Daoy (cell line): ENCODE measurements around the gene COX6A2. TPM values are rescaled to one million over a fixed set of nuclear protein-coding genes. Genes with fewer than 3 reads are reported as not detected.

Experiments
- DNase-seq: peaks from one replicate; pipeline ENCODE4 v3.0.0-alpha.2; 2015; ENCODE audit warnings: low read depth
- total RNA-seq: library from RNA; depleted of rRNA; stranded (reverse); fragments of >200 nt; shearing (Covaris generic); gene quantifications from 2 replicates; pipeline ENCODE4 v1.2.3, GENCODE V29; 2014; rRNA removed

The COX6A2 gene
- total RNA-seq, result not detected in 2 replicates

GRCh38 chr16:31428279-31428597, at the start of gene COX6A2:
COX6A2 (minus strand) TSS chr16:31428360; CDS start chr16:31428325, 35 bp downstream.
- DNase-seq, result no peak

- no peak for DNase-seq
These were observed 49.4 kb upstream of the COX6A2 start for GRCh38 chr16:31477220-31478216.

GRCh38 chr16:31476303-31477219, 48.4 kb upstream of the COX6A2 start:
- DNase-seq, result no peak

DNA sequence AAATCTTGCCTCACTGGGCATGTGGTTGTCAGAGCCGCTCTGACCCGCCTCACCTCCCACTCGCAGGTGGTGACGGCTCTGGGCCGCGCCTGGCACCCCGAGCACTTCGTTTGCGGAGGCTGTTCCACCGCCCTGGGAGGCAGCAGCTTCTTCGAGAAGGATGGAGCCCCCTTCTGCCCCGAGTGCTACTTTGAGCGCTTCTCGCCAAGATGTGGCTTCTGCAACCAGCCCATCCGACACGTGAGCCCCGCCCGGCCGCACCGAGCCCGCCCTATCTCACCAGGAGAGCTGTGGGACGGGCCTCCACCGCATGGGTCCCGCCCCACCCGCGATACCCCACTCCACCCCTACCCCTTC, 47.8 kb upstream of the COX6A2 start:
- DNase-seq, result no peak

DNA sequence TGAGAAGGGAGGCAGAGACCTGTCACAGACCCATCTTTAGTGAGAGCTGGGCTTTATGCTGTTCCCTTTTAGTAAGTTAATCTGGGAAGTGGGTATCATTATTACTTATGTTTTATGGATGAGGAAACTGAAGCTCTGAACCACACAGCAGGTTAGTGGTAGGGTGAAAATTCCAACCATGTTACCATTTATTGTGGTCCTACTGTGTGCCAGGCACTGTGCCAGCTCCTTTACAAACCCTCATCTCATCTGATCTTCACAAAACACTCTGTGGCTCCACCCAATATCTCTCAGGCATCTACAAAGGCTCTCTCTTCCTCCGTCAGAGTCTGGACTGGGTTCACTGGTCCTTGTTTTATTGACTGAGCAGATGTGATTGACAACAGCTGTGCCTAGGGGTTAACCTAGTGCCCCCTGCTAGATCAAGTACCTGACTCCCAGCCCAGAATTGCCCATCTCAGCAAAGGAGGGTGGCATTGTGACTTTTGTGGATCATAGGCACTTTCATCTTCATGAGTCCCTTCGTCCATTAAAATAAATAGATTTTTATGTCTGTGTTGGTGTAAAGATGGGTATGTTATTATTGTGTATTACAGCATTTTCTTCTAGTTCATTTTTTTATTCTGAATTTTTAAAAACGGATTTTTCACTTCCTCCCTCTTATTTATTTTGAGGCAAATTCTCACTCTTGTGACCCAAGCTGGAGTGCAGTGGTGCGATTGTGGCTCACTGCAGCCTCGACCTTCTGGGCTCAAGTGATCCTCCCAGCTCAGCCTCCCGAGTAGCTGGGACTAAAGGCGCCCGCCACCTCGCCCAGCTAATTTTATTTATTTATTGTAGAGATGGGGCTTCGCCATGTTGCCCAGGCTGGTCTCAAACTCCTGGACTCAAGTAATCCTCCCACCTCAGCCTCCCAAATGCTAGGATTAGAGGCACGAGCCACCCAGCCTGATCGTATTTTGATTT, 46.9 kb upstream of the COX6A2 start:
- DNase-seq, result no peak

- no peak for DNase-seq
These were observed 46.1 kb upstream of the COX6A2 start for GRCh38 chr16:31474173-31474714.

GRCh38 chr16:31473264-31473984, 45.3 kb upstream of the COX6A2 start:
- DNase-seq, result no peak

- peak; percentile 76 for DNase-seq
These were observed 44.6 kb upstream of the COX6A2 start for GRCh38 chr16:31472709-31473203.

GRCh38 chr16:31471875-31472708, 43.9 kb upstream of the COX6A2 start, which contains the start of gene TGFB1I1:
TGFB1I1 (plus strand) TSS chr16:31472152; CDS start chr16:31472189, 37 bp downstream.
- peak; percentile 67 for DNase-seq

GRCh38 chr16:31471241-31471874, 43.2 kb upstream of the COX6A2 start:
- no peak for DNase-seq

GRCh38 chr16:31470615-31471014, 42.5 kb upstream of the COX6A2 start:
- DNase-seq, result no peak

DNA sequence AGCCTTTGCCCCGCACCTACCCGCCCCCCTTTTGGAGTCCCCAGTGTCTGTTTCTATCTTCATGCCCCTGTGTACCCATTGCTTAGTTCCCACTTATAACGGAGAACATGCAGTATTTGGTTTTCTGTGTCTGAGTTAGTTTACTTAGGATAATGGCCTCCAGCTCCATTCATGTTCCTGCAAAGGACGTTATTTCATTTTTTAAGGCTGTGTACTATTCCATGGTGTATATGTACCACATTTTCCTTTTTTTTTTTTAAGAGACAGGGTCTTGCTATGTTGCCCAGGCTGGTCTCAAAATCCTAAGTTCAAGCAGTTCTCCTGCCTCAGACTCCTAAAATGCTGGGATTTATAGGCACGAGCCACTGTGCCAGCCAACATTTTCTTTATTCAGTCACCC, 39.7 kb upstream of the COX6A2 start:
- DNase-seq, result no peak

DNA sequence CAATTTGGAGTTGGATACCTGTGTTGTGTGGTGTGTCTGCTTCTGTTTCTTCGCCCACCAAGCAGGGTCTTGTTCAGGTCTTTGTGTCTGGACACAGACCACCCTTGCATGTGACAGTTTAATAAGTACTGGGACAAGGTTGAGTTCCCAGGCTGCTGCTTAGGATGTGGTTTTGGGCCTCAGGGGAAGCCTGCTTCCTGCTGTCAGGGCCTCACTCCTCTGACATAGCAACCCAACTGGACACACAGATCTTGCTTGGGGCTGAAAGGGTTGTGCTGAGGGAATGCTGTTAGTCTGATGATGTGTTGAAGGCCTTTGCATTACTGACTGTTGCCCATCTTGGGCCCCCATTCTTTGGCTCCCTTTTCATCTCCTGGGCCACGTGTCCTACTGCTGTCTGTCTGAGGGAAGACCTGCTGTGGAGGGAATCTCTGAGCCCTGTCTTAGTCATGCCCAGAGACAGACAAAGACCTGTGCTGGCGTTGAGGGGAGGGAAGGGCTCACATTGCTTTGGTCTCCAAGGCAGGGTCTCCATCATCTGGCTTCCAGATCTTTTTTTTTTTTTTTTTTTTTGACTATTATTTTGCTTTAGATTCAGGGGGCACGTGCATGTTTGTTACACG, 39.1 kb upstream of the COX6A2 start:
- peak; percentile 55 for DNase-seq

DNA sequence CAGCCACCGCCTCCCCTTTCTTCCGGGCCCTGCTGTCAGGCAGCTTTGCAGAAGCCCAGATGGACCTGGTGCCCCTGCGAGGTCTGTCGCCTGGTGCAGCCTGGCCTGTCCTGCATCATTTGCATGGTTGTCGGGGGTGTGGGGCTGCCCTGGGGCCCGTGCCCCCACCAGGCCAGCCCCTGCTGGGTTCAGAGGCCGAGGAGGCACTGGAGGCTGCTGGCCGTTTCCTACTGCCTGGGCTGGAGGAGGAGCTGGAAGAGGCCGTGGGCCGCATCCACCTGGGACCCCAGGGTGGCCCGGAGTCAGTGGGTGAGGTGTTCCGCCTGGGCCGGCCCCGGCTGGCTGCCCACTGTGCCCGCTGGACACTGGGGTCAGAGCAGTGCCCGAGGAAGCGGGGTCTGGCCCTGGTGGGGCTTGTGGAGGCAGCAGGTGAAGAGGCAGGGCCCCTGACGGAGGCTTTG, 38.3 kb upstream of the COX6A2 start:
- DNase-seq, result no peak

DNA sequence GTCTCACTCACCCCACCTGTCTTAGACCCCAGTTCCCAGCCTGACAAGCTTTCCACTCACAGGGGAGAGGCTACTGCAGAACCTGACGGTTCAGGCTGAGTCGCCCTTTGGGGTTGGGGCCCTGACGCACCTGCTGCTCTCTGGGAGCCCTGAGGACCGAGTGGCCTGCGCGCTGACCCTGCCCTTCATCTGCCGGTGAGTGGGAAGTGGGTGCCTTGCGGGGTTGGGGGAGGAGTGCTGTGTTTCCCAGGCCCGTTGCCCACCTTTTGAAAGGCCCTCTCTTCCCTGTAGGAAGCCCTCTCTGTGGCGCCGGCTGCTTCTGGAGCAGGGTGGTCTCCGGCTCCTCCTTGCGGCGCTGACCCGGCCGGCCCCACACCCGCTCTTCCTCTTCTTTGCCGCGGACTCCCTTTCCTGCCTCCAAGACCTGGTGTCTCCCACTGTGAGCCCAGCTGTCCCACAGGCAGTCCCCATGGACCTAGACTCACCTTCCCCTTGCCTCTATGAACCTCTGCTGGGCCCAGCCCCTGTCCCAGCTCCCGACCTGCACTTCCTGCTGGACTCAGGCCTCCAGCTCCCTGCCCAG, 37.7 kb upstream of the COX6A2 start:
- no peak for DNase-seq

GRCh38 chr16:31464781-31465260, 36.7 kb upstream of the COX6A2 start:
- DNase-seq, result no peak

GRCh38 chr16:31464348-31464769, 36.2 kb upstream of the COX6A2 start:
- DNase-seq, result no peak
